GM19193 (cell line): ENCODE results near the gene OAF.

Experiments
- POLR2A ChIP-seq: IDR thresholded peaks from 4 replicates; pipeline ENCODE4 v1.6.1; 2011; ENCODE audit not compliant: insufficient read depth, insufficient read length; ENCODE audit errors: extremely low read depth

The OAF gene

DNA sequence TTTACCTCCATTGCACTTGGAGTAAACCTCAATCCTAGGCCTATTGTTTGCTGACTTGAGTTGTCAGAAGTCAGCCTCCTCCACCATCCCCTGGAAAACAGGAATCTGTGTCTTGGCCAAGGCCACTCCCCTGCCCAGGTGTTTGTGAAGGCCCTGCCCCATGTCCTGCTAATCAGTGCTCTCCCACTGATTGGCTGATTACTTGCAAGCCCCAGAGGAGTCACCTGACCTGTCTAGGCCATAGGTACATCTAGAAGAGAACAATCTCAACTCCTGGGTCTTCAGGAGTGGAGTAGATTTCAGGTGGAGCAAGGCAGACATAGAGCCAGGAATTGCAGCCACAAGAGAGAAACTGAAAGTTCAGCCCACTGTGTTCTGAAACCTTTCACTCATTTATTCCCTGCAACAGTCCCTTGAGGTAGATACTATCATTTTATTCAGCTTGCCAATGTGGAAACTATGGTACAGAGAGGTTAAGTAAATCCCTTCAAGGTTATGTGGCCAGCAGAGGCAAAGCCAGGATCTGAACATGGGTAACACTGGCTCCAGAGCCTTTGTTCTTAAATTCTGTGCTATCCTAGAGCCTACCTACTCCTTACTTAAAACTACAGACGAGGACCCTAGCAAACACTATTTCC, 10.4 kb downstream of the OAF start:
- TF ChIP-seq POLR2A, result no peak

DNA sequence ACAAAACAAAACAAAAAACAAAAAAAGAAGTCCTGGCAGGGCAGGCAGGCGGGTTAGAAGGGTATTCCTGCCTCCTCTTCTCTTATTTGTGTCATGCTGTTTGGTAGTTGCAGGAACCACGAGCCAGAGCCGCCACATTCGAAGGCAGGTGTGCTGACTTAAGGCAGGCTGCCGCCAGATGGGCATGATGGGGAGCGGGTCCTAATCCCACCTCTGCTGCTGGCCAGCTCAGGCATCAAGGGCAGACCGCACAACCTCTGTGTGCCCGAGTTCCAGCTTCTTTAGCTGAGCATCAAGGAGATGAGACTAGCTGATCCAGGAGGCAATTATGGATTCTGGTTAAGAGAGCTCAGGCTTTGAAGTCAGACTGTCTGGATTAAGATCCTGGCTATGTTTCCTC, 12.1 kb downstream of the OAF start:
- TF ChIP-seq POLR2A, result no peak

DNA sequence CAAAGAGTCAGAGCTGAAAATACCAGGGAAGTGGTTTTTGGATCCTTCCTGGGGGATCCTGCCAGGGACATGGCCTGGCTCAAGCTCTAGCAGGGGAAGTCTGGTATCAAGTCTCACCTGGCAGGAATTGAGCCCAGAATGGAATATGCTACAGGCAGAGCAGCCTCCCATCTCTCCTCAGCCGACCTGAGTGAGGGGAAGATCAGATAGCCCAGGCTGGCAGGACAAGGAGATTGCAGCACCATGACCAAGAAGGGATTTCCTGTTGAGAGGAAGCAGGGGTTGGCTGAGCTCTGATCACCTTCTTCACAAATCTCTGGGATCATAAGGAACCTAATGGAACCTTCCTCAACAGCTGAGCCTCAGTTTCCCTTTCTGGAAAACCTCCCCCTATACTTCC, 13.0 kb downstream of the OAF start:
- no peak for TF ChIP-seq POLR2A

DNA sequence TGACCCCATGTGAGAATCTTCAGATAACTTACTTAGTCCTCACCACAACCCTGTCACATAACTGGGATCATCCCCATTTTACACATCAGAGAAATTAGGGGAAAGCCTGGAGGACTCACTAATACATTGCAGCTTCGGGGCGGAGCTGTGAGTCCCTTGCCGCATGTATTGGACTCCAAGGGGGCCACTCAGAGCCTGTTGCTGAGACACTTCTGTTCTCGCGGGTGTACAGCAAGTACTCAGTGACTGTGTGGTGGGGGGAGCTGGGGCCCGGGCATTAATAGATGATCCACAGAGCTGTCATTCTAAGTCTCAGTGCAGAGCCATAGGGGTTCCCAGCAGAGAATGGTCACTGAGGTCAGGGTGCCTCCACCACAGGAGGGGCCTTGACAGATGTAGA, 13.5 kb downstream of the OAF start:
- no peak for TF ChIP-seq POLR2A

DNA sequence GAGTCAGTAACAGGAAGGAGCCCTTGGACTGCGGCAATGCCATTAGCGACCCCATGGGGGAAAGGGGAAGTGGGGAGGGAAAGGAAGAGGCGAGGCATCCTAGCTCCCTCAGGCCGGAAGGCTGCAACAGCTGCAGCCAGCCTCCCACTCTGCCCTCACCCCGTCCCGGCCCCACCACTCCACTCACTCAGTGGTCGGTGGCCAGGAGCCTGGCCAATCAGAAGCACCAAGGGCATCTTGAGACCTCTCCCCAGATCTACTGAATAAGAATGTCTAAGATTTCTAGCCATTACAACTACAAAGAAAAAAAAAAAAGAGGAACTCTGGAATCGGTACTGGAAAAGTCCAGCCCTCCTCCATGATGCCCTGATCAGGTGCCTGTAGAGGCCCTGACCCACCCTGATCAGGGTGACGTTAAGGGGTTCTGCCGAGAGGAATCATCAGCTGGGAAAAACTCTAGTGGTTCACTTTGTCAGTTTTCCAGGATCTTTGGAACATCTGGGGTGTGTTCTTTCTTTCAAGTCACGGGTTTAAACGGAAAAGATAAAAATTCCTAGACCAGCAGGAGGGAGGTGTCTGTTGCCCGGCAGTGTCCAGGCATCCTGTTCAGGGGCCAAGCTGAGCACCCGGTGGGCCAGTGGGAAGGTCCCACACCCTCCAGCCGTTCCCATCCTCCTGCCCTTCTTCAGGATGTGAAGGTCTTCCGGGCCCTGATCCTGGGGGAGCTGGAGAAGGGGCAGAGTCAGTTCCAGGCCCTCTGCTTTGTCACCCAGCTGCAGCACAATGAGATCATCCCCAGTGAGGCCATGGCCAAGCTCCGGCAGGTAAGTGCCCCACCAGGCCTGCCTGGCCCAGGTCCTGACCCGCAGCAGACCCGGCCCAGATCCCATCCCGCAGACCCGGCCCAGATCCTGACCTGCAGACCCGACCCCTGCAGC, 14.4 kb downstream of the OAF start:
- no peak for TF ChIP-seq POLR2A

DNA sequence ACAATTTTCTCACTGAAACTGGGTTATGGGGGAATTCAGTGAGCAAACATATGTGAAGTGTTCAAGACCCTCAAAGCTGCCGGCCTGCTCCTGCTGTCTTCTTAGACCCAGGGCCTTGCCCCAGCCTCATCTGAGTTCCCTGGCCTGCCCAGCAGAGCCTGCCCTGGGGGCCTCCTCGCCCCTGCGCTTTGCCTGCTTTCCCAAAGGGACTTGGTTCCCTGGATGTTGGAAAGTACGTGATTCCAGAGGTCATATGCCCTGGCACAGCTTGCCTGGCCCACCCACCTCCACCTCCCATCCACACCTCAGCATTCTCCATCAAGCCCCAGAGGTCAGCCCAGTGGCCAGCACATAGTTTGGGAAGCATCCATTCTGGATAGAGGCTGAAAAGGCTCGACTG, 15.4 kb downstream of the OAF start:
- TF ChIP-seq POLR2A, result no peak

DNA sequence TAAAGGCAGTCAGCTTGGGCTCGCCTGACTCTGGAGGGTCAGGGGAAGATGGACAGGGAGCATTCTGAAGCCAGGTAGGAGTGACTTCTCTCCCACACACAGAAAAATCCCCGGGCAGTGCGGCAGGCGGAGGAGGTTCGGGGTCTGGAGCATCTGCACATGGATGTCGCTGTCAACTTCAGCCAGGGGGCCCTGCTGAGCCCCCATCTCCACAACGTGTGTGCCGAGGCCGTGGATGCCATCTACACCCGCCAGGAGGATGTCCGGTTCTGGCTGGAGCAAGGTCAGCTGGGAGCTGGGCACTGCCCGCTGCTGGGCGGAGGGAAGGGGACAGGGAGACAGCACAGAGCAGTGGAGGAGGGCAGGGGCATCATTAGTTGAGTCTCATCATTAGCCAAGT, 15.9 kb downstream of the OAF start:
- no peak for TF ChIP-seq POLR2A

DNA sequence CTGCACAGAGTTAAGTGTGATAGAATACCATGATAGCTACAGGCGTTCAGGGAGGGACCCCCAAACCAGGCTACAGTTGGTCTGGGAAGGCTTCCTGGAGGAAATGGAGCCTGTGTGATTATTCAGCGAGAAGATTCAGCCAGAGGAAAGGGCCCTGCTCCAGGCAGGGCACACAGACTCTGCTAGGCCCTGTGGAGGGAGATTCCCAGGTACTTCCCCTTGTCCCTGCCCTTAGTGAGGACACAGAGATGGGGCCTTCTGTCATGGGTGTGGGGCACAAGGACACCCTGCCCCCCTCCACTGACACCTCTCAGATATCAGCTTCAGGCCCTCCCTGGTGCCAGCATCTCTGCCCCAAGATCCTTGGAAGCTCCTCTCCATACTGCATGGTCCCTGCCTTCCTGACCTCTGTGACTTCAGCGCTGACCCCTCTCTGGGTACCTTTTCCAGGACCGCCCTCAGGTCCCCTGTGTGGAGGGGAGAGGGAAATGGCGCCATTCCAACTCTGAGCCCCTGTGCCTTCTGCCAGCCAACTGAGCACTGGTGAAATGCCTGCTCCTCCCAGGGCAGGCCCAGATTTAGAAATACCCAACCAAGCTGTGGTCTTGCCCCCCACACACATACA, 16.5 kb downstream of the OAF start:
- no peak for TF ChIP-seq POLR2A

DNA sequence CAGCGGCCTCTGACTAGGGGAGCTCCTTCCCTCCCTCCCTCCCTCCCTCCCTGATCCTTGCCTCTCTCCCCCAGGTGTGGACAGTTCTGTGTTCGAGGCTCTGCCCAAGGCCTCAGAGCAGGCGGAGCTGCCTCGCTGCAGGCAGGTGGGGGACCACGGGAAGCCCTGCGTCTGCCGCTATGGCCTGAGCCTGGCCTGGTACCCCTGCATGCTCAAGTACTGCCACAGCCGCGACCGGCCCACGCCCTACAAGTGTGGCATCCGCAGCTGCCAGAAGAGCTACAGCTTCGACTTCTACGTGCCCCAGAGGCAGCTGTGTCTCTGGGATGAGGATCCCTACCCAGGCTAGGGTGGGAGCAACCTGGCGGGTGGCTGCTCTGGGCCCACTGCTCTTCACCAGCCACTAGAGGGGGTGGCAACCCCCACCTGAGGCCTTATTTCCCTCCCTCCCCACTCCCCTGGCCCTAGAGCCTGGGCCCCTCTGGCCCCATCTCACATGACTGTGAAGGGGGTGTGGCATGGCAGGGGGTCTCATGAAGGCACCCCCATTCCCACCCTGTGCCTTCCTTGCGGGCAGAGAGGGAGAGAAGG, 18.1 kb downstream of the OAF start:
- no peak for TF ChIP-seq POLR2A

DNA sequence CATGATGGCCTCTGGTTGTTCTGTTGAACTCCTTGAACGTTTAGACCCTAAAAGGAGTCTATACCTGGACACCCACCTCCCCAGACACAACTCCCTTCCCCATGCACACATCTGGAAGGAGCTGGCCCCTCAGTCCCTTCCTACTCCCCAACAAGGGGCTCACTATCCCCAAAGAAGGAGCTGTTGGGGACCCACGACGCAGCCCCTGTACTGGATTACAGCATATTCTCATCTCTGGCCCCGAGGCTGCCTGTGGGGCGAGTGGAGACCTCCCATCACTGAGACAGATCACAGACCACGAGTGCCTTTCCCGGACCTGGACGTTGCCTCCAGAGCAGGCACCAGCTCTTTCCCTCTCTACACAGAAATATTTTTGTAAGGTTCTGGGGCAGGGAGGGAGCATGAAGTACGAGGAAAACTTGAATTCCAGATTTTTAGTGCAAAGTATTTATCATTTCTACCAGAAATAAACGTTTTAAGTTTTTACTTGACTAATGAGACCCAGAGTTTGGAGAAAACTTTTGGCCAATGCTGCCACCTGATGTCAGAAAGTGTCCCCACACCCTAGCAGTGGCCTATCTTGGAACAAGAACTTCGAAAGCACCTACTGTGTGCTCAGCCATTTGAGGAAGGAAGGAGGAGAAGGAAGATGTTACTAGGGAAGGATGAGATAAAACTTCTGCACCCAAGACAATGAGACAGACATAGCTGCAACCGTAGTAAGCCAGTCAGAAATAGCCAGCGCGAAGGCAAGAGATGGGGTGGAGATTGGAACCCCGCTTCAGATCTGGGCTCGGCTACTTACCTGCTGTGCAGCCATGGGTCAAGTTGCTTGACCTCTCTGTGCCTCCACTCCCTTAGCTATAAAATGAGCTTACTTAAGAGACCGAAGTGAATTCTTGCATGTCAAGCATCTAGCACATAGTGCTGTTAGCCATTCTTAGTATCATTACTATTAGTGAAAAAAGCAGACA, 18.9 kb downstream of the OAF start:
- TF ChIP-seq POLR2A, result no peak

DNA sequence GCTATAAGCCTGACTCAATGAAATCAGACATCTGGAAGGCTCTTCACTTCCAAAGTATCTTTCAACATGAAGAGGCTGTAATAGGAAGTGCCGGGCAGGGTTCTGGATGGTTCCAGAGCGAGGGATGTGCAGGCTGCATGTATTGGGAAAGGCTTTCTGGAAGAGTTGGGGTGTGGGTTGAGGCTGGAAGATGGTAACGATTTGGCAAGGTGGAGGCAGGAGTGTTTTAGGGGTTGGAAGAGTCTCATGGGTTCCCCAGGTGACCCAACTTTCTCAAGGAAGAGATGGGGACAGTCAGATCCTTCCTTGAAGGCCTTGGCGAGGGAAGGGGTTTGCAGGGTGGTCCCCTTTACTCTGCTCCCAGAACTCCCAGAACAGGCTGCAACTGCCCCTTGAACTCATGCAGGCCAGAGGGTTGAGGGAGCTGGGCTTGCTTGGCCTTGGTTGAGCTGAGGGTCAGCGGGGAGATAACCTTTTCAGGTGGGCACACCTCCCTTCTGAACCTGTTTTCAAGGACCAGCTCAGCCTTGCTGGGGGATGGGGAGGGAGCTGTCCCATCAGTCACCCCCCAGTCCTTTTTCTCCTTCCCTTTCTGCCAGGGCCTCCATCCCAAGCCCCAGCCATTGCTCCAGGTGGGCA, 19.7 kb downstream of the OAF start:
- no peak for TF ChIP-seq POLR2A

DNA sequence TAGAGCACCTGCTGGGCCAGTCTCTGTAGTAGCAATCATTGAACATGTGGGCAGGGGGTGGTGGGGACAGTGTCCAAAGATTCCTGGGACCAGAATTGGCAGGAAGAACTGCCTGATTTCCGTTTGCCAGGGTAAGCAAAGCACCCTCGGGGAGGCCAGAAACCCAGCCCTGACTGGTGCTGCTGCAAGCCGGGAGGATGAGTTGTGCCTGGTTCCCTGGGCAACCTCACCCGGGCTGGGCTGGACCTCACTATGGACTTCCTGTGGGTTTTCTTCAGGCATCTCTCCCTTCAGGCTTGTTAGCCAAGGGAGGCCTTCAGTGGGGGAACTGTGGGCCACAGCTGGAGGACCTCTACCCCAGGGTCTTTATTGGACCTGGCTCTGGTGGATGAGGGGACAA, 21.1 kb downstream of the OAF start:
- TF ChIP-seq POLR2A, result no peak

DNA sequence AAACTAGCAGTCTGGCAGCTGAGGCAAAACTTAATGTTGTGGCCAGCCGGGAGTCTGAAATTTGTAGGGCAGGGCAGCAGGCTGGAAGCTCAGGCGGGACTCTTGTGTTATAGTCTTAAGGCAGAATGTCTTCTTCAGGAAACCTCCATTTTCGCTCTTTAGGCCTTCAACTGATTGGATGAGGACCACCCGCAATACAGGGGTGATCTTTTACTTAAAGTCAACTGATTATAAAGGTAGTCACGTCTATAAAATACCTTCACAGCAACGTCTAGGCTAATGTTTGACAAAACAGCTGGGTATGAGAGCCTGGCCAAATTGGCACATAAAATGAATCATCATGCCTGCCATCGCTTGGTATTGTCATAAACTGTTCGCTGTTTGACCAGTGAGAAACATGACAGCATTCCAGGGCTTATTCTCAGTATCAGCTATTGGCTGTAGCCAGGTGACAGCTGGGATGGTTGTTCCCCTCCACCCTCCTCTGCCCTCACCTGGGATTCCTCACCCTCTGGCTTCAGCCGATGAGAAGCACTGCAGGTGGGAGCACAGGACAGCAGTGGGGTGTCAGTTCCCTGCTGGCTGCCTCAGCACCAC, 22.5 kb downstream of the OAF start:
- TF ChIP-seq POLR2A, result no peak
